Uterus (tissue), 4 donors: ENCODE results near the gene PRTN3. TPM values are rescaled to one million over a fixed set of nuclear protein-coding genes. Genes with fewer than 3 reads are reported as not detected.
"Not testable (repeated sequence)": the region's sequence is repeated elsewhere in the genome, so short reads cannot be mapped to it uniquely, and the experiment has no call there.

ENCODE experiments used
- DNase-seq, 2 donors: peaks; one replicate each; pipeline ENCODE4 v3.0.0-alpha.2; 2019 to 2020
- H3K27ac ChIP-seq, 2 donors: fragments of 200-600 bp; sonication (generic); 1 replicate in 1 of 2; 2 replicates in 1 of 2; pipeline ENCODE4 v1.5.1; 2016 to 2018
- H3K27me3 ChIP-seq, 2 donors: fragments of 200-600 bp; sonication (generic); one replicate each; pipeline ENCODE4 v1.5.1; 2018 to 2019; ENCODE audit warnings: control low read depth in 1 of 2
- H3K36me3 ChIP-seq, 2 donors: fragments of 200-600 bp; sonication (generic); one replicate each; pipeline ENCODE4 v1.5.1; 2019; ENCODE audit warnings: control low read depth in 1 of 2
- H3K4me1 ChIP-seq, 2 donors: fragments of 200-600 bp; sonication (generic); one replicate each; pipeline ENCODE4 v1.5.1; 2018 to 2019; ENCODE audit warnings: control low read depth in 1 of 2
- H3K4me3 ChIP-seq, 2 donors: fragments of 200-600 bp; sonication (generic); 1 replicate in 1 of 2; 2 replicates in 1 of 2; pipeline ENCODE4 v1.5.1; 2018 to 2019; ENCODE audit warnings: mild to moderate bottlenecking in 1 of 2
- H3K9me3 ChIP-seq, 2 donors: fragments of 200-600 bp; sonication (generic); one replicate each; pipeline ENCODE4 v1.5.1; 2019; ENCODE audit warnings: control low read depth in 1 of 2
- POLR2A ChIP-seq, 2 donors: fragments of 450-650 bp; IDR thresholded peaks; one replicate each; pipeline ENCODE4 v1.6.1; 2016; ENCODE audit warnings: antibody characterized with exemption in 2 of 2, mild to moderate bottlenecking in 1 of 2, moderate library complexity in 1 of 2
- intact Hi-C: fragments of 100-400 bp; cut with DNase I; formaldehyde crosslinking; loops from one replicate; pipeline ENCODE4 v1.15.1; 2023; ENCODE audit warnings: low total_unique reads
- total RNA-seq, 4 donors: library from RNA; depleted of rRNA in 3 of 4; stranded (reverse); fragments of >200 nt in 3 of 4; gene quantifications; one replicate each; pipeline versions ENCODE4 v1.1.0 to v1.2.4, GENCODE V29; 2014 to 2023
- TF ChIP-seq, protein P1 (sequence below), 4 experiments: fragments of 200-600 bp in 2 of 4; fragments of 450-650 bp in 2 of 4; sonication (generic) in 2 of 4; IDR thresholded peaks; one replicate each; pipeline ENCODE4 v1.5.1; 2016 to 2019; ENCODE audit warnings: antibody characterized with exemption in 4 of 4, mild to moderate bottlenecking in 2 of 4, moderate library complexity in 1 of 4
- donor health status: DM: yes; HTN: yes; CAD: no.

The PRTN3 gene
- total RNA-seq, 4 donors from 2014 or later: 2.9 TPM; not detected in 3

- intact Hi-C loops: no loop called here
- H3K27ac ChIP-seq: no peak overlapping the region
- peaks cover 0 to 12% of the 10 kb centered on the region in 2 donors for H3K4me1 ChIP-seq
- H3K4me3 ChIP-seq: no peak overlapping the region
- H3K36me3 ChIP-seq: no peaks in the 10 kb centered on the region
- DNase-seq: no peak
- TF ChIP-seq, protein P1, sequence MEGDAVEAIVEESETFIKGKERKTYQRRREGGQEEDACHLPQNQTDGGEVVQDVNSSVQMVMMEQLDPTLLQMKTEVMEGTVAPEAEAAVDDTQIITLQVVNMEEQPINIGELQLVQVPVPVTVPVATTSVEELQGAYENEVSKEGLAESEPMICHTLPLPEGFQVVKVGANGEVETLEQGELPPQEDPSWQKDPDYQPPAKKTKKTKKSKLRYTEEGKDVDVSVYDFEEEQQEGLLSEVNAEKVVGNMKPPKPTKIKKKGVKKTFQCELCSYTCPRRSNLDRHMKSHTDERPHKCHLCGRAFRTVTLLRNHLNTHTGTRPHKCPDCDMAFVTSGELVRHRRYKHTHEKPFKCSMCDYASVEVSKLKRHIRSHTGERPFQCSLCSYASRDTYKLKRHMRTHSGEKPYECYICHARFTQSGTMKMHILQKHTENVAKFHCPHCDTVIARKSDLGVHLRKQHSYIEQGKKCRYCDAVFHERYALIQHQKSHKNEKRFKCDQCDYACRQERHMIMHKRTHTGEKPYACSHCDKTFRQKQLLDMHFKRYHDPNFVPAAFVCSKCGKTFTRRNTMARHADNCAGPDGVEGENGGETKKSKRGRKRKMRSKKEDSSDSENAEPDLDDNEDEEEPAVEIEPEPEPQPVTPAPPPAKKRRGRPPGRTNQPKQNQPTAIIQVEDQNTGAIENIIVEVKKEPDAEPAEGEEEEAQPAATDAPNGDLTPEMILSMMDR (IDR thresholded peaks at IDR 0.05): no peak
- TF ChIP-seq POLR2A (IDR thresholded peaks at IDR 0.05): no peak
- H3K9me3 ChIP-seq: no peaks in the 10 kb centered on the region
- peaks cover 0 to 33% of the 10 kb centered on the region in 2 donors for H3K27me3 ChIP-seq
Observed at GRCh38 chr19:843836-844545, 3.2 kb downstream of the PRTN3 start.

- no peak for DNase-seq
- peaks cover 0 to 33% of the 10 kb centered on the region in 2 donors for H3K27me3 ChIP-seq
Observed at GRCh38 chr19:844546-844971, 3.8 kb downstream of the PRTN3 start.

DNA sequence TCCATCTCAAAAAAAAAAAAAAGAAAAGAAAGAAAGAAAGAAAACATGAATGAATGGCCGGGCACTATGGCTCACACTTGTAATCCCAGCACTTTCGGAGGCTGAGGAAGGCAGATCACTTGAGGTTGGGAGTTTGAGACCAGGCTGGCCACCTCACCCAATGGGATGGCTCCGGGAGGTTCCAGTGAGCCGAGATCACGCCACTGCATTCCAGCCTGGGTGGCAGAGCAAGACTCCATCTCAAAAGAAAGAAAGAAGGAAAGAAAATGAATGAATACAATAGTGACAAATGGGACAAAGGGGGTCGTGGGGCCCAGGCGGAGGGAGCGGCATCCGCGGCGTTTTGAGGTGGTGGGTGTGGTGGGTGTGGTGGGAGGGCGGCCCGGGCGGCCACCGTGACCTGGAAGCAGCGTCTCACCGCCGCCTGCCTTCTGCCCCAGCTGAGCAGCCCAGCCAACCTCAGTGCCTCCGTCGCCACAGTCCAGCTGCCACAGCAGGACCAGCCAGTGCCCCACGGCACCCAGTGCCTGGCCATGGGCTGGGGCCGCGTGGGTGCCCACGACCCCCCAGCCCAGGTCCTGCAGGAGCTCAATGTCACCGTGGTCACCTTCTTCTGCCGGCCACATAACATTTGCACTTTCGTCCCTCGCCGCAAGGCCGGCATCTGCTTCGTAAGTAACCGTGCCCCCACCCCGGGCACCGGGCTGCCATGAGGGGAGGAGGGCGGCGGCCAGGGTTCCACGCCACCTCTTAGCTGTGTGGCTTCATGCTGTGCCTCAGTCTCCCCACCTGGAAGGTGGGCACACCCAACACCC, 5.1 kb downstream of the PRTN3 start:
- intact Hi-C loops: no loop called here
- no peak for TF ChIP-seq POLR2A (IDR thresholded peaks at IDR 0.05)
- TF ChIP-seq, protein P1 (IDR thresholded peaks at IDR 0.05): no peak
- Histone ChIP-seq H3K36me3 (no peaks in the 10 kb centered on the region), H3K4me3 (no peak overlapping the region), H3K27me3 (peaks cover 0 to 33% of the 10 kb centered on the region in 2 donors), H3K27ac (no peak overlapping the region), H3K4me1 (peaks cover 3 to 12% of the 10 kb centered on the region in 2 donors), H3K9me3 (no peaks in the 10 kb centered on the region)
- no peak for DNase-seq

More at GRCh38 chr19:844546-844971, 3.8 kb downstream of the PRTN3 start:
- no peak overlapping the region for H3K4me3 ChIP-seq
- H3K27ac ChIP-seq: no peak overlapping the region
- H3K36me3 ChIP-seq: no peaks in the 10 kb centered on the region
- no peaks in the 10 kb centered on the region for H3K9me3 ChIP-seq
- intact Hi-C loops: no loop called here
- peaks cover 0 to 12% of the 10 kb centered on the region in 2 donors for H3K4me1 ChIP-seq
- no peak for TF ChIP-seq POLR2A (IDR thresholded peaks at IDR 0.05)
- TF ChIP-seq, protein P1 (IDR thresholded peaks at IDR 0.05): no peak

GRCh38 chr19:848386-848921, 7.7 kb downstream of the PRTN3 start:
- Histone ChIP-seq H3K27ac (no peak overlapping the region), H3K4me3 (no peak overlapping the region), H3K4me1 (peaks cover 3 to 8% of the 10 kb centered on the region in 2 donors), H3K9me3 (no peaks in the 10 kb centered on the region), H3K27me3 (peaks cover 9 to 36% of the 10 kb centered on the region in 2 donors), H3K36me3 (no peaks in the 10 kb centered on the region)
- no peak for DNase-seq
- TF ChIP-seq, protein P1 (IDR thresholded peaks at IDR 0.05): no peak
- no peak for TF ChIP-seq POLR2A (IDR thresholded peaks at IDR 0.05)
- intact Hi-C loops: no loop called here

DNA sequence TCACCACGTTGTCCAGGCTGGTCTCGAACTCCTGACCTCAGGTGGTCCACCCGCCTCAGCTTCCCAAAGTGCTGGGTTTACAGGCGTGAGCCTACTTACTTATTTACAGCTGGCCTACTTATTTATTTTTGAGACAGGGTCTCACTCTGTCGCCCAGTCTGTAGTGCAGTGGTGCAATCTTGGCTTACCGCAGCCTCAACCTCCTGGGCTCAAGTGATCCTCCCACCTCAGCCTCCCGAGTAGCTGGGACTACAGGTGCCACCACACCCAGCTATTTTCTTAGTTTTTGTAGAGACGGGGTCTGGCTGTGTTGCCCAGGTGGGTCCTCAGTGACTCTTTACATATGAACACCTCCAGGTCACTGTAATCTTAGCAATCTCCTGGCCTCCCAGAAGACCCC, 8.4 kb downstream of the PRTN3 start:
- H3K9me3 ChIP-seq, H3K27ac ChIP-seq, intact Hi-C loops, DNase-seq, H3K4me3 ChIP-seq, H3K4me1 ChIP-seq, H3K36me3 ChIP-seq: not testable (repeated sequence)
- peaks cover 9 to 32% of the 10 kb centered on the region in 2 donors for H3K27me3 ChIP-seq
